WTC11 (cell line): ENCODE data around the gene RFC2. TPM values are rescaled to one million over a fixed set of nuclear protein-coding genes. Genes with fewer than 3 reads are reported as not detected.

Experiments
- ATAC-seq: fragments of 200-7000 bp; cut with Tn5 transposase; 2 replicates; pipeline ENCODE4 v1.10.0; 2021; ENCODE audit warnings: mild to moderate bottlenecking, moderate library complexity
- CTCF ChIA-PET: fragments of 300-600 bp; sonication (Branson Sonifier 250); formaldehyde crosslinking; loops from one replicate; lab custom pipeline; 2021; ENCODE audit warnings: antibody characterized with exemption; lab: Charles Lee
- POLR2A ChIA-PET: fragments of 350-600 bp; sonication (Branson Sonifier 250); formaldehyde crosslinking; loops from one replicate; lab custom pipeline; 2021; ENCODE audit warnings: antibody characterized with exemption; lab: Charles Lee
- DNase-seq: peaks from one replicate; pipeline ENCODE4 v3.0.0; 2021; ENCODE audit warnings: low spot score
- H3K27ac Mint-ChIP-seq: 2 replicates; pipeline ENCODE4 v1.8.0; 2021; ENCODE audit warnings: mixed read lengths
- H3K27me3 Mint-ChIP-seq: 2 replicates; pipeline ENCODE4 v1.8.0; 2021; ENCODE audit warnings: low read depth, mild to moderate bottlenecking, moderate library complexity, mixed read lengths
- H3K36me3 Mint-ChIP-seq: 2 replicates; pipeline ENCODE4 v1.8.0; 2021; ENCODE audit warnings: mixed read lengths
- H3K4me1 Mint-ChIP-seq: 2 replicates; pipeline ENCODE4 v1.8.0; 2022; ENCODE audit warnings: mixed read lengths
- H3K4me3 Mint-ChIP-seq: 2 replicates; pipeline ENCODE4 v1.8.0; 2021; ENCODE audit warnings: mild to moderate bottlenecking, moderate library complexity, mixed read lengths
- H3K9me3 Mint-ChIP-seq: 2 replicates; pipeline ENCODE4 v1.8.0; 2021; ENCODE audit warnings: mixed read lengths
- ATF6 ChIP-seq: sonication (generic); formaldehyde crosslinking; IDR thresholded peaks from 2 replicates; pipeline ENCODE4 v1.8.1; 2023; ENCODE audit warnings: mild to moderate bottlenecking, missing genetic modification reagents
- CREB1 ChIP-seq: sonication (generic); formaldehyde crosslinking; IDR thresholded peaks from 2 replicates; pipeline ENCODE4 v1.8.0; 2023; ENCODE audit warnings: mild to moderate bottlenecking, missing genetic modification reagents
- ETV6 ChIP-seq: sonication (generic); formaldehyde crosslinking; IDR thresholded peaks from 2 replicates; pipeline ENCODE4 v1.8.1; 2022; ENCODE audit warnings: mild to moderate bottlenecking, missing genetic modification reagents
- FOXJ3 ChIP-seq: sonication (generic); formaldehyde crosslinking; IDR thresholded peaks from 2 replicates; pipeline ENCODE4 v1.9.0; 2021; ENCODE audit warnings: missing genetic modification reagents, mild to moderate bottlenecking, borderline replicate concordance
- MAX ChIP-seq: sonication (generic); formaldehyde crosslinking; IDR thresholded peaks from 2 replicates; pipeline ENCODE4 v1.8.0; 2022; ENCODE audit warnings: mild to moderate bottlenecking, missing genetic modification reagents
- MXD4 ChIP-seq: fragments of 250-450 bp; sonication (Bioruptor Pico); IDR thresholded peaks from 2 replicates; pipeline ENCODE4 v1.8.0; 2021; ENCODE audit warnings: mild to moderate bottlenecking, moderate library complexity, borderline replicate concordance
- MYBL2 ChIP-seq: sonication (generic); formaldehyde crosslinking; IDR thresholded peaks from 2 replicates; pipeline ENCODE4 v1.8.1; 2023; ENCODE audit warnings: mild to moderate bottlenecking, moderate library complexity, missing genetic modification reagents
- RORB ChIP-seq: fragments of 250-450 bp; sonication (Bioruptor Pico); IDR thresholded peaks from 2 replicates; pipeline ENCODE4 v1.9.0; 2021; ENCODE audit warnings: mild to moderate bottlenecking
- ZNF263 ChIP-seq: sonication (generic); formaldehyde crosslinking; IDR thresholded peaks from 2 replicates; pipeline ENCODE4 v1.8.1; 2022; ENCODE audit warnings: low read depth, mild to moderate bottlenecking, moderate library complexity, missing genetic modification reagents
- ZNF423 ChIP-seq: fragments of 250-450 bp; sonication (Bioruptor Pico); IDR thresholded peaks from 2 replicates; pipeline ENCODE4 v2.1.2; 2022; ENCODE audit warnings: mild to moderate bottlenecking, moderate library complexity
- ZNF532 ChIP-seq: fragments of 250-450 bp; sonication (Bioruptor Pico); IDR thresholded peaks from 2 replicates; pipeline ENCODE4 v1.9.0; 2021; ENCODE audit warnings: mild to moderate bottlenecking, borderline replicate concordance
- total RNA-seq: library from RNA; stranded (reverse); gene quantifications from 3 replicates; pipeline ENCODE4 v1.2.3, GENCODE V29; 2021
- TF ChIP-seq, protein P1 (sequence below): sonication (generic); formaldehyde crosslinking; IDR thresholded peaks from 2 replicates; pipeline ENCODE4 v1.8.0; 2022; ENCODE audit warnings: mild to moderate bottlenecking, missing genetic modification reagents
- TF ChIP-seq, protein P2 (sequence below): sonication (generic); formaldehyde crosslinking; IDR thresholded peaks from 2 replicates; pipeline ENCODE4 v1.8.0; 2022; ENCODE audit warnings: mild to moderate bottlenecking, missing genetic modification reagents
- TF ChIP-seq, protein P3 (sequence below): sonication (generic); formaldehyde crosslinking; IDR thresholded peaks from 2 replicates; pipeline ENCODE4 v1.8.1; 2022; ENCODE audit warnings: low read depth, missing genetic modification reagents, borderline replicate concordance
- TF ChIP-seq, protein P4 (sequence below): sonication (generic); formaldehyde crosslinking; IDR thresholded peaks from 2 replicates; pipeline ENCODE4 v1.8.1; 2022; ENCODE audit warnings: low read depth, mild to moderate bottlenecking, moderate library complexity, missing genetic modification reagents, borderline replicate concordance

Gene RFC2
- total RNA-seq, 1 experiment from 2014 or later, result 80.7 TPM

GRCh38 chr7:74300926-74301325 lies 46.7 kb upstream of the RFC2 start:
- Mint-ChIP-seq H3K27me3 (no peaks in the 10 kb centered on the region), H3K27ac (no peak overlapping the region), H3K9me3 (no peaks in the 10 kb centered on the region)
- CTCF ChIA-PET, result interaction anchor here (1.2 kb wide), 1 partner anchor 9 kb away, joined by 4 read pairs; no protein-coding TSS in a partner anchor
- POLR2A ChIA-PET, result no interaction called here
- ATAC-seq, result no peak
- TF ChIP-seq, protein P1, sequence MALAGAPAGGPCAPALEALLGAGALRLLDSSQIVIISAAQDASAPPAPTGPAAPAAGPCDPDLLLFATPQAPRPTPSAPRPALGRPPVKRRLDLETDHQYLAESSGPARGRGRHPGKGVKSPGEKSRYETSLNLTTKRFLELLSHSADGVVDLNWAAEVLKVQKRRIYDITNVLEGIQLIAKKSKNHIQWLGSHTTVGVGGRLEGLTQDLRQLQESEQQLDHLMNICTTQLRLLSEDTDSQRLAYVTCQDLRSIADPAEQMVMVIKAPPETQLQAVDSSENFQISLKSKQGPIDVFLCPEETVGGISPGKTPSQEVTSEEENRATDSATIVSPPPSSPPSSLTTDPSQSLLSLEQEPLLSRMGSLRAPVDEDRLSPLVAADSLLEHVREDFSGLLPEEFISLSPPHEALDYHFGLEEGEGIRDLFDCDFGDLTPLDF (CRISPR knock-in tag), result no peak
- TF ChIP-seq MXD4 (CRISPR knock-in tag) (no peak), ZNF532 (CRISPR knock-in tag) (no peak), CREB1 (CRISPR knock-in tag) (no peak)
- TF ChIP-seq, protein P2, sequence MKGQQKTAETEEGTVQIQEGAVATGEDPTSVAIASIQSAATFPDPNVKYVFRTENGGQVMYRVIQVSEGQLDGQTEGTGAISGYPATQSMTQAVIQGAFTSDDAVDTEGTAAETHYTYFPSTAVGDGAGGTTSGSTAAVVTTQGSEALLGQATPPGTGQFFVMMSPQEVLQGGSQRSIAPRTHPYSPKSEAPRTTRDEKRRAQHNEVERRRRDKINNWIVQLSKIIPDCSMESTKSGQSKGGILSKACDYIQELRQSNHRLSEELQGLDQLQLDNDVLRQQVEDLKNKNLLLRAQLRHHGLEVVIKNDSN, result no peak
- TF ChIP-seq, all 79 proteins: peak for 0
- Mint-ChIP-seq H3K4me3 (no peak overlapping the region), H3K36me3 (peaks cover 7% of the 10 kb centered on the region), H3K4me1 (no peaks in the 10 kb centered on the region)
- no peak for DNase-seq

DNA sequence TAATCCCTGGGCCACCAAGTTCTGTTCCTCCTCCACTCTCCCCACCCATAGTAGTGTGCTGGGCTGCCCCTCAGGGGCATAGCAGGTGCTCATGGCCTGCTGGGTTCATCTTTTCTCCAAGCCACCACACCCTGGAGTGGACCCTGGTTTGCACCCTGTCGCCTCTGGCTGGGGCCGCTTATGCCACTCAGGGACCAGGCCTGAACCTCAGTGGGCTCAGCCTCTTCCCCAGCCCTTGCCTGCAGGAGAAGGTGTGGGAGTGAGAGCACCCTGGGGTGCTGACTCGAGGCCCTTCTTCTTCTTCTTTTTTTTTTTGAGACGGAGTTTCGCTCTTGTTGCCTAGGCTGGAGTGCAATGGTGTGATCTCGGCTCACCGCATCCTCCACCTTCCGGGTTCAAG lies 45.2 kb upstream of the RFC2 start:
- DNase-seq (no peak), ATAC-seq (no peak)
- TF ChIP-seq RORB (CRISPR knock-in tag) (no peak), MYBL2 (no peak), ZNF263 (CRISPR knock-in tag) (no peak), ZNF423 (CRISPR knock-in tag) (no peak), FOXJ3 (CRISPR knock-in tag) (no peak), MAX (no peak), ATF6 (CRISPR knock-in tag) (no peak), ETV6 (CRISPR knock-in tag) (no peak)
- TF ChIP-seq, protein P3, sequence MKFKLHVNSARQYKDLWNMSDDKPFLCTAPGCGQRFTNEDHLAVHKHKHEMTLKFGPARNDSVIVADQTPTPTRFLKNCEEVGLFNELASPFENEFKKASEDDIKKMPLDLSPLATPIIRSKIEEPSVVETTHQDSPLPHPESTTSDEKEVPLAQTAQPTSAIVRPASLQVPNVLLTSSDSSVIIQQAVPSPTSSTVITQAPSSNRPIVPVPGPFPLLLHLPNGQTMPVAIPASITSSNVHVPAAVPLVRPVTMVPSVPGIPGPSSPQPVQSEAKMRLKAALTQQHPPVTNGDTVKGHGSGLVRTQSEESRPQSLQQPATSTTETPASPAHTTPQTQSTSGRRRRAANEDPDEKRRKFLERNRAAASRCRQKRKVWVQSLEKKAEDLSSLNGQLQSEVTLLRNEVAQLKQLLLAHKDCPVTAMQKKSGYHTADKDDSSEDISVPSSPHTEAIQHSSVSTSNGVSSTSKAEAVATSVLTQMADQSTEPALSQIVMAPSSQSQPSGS, result no peak
- TF ChIP-seq, protein P2, result no peak
- TF ChIP-seq, protein P4, sequence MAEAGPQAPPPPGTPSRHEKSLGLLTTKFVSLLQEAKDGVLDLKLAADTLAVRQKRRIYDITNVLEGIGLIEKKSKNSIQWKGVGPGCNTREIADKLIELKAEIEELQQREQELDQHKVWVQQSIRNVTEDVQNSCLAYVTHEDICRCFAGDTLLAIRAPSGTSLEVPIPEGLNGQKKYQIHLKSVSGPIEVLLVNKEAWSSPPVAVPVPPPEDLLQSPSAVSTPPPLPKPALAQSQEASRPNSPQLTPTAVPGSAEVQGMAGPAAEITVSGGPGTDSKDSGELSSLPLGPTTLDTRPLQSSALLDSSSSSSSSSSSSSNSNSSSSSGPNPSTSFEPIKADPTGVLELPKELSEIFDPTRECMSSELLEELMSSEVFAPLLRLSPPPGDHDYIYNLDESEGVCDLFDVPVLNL (CRISPR knock-in tag), result no peak
- CTCF ChIA-PET, result no interaction called here
- H3K27ac Mint-ChIP-seq, result no peak overlapping the region
- no peak overlapping the region for H3K4me3 Mint-ChIP-seq
- peaks cover 12% of the 10 kb centered on the region for H3K4me1 Mint-ChIP-seq
- no peaks in the 10 kb centered on the region for H3K9me3 Mint-ChIP-seq
- POLR2A ChIA-PET, result no interaction called here
- H3K27me3 Mint-ChIP-seq, result no peaks in the 10 kb centered on the region
- H3K36me3 Mint-ChIP-seq, result peaks cover 13% of the 10 kb centered on the region
